ENCODE measurements around the gene LAMC3. TPM values are rescaled to one million over a fixed set of nuclear protein-coding genes. Genes with fewer than 3 reads are reported as not detected.

Gene LAMC3
- total and polyA plus RNA-seq, 4 donors = 14.4 to 24.1 (median 17.8) TPM

DNA sequence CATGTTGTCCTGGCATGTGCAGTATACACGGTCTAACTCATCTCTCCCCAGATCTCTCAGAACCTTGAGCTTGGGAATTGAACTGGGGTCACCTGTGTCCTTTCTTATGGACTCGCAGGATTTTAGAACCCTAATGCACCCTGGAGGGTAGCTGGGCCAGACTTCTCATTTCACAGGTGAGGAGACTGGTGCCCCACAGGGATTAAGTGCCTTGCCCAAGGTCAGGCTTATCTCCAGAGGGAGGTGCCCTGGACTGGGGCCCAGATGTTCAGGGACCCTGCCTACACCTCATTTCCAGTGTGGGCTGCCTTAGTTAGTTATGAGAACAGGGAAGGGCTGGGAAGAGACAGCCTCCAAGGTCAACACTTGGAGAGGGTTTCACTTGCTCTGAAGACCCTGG lies 112.4 kb downstream of the LAMC3 start:
- H3K27me3 ChIP-seq (ENCODE audit: control insufficient read depth, insufficient read depth, low read length) = no peaks in the 10 kb centered on the region
- H3K4me3 ChIP-seq (ENCODE audit: low read depth, low read length) = no peak overlapping the region
- peaks cover 36% of the 10 kb centered on the region for H3K36me3 ChIP-seq (ENCODE audit: control insufficient read depth, insufficient read depth, low read length)
- WGBS (ENCODE audit: insufficient coverage) = 93% methylated on average over 2 of the region's 2 CpGs
- H3K27ac ChIP-seq (ENCODE audit: low read depth, low read length) = no peak overlapping the region
- peaks cover 19% of the 10 kb centered on the region for H3K4me1 ChIP-seq (ENCODE audit: control insufficient read depth, insufficient read depth, low read length)
- no peak for DNase-seq (ENCODE audit: low read depth in 4 of 6, low spot score in 6 of 6)
- no peaks in the 10 kb centered on the region for H3K9me3 ChIP-seq (ENCODE audit: control insufficient read depth, insufficient read depth, low read length)

DNA sequence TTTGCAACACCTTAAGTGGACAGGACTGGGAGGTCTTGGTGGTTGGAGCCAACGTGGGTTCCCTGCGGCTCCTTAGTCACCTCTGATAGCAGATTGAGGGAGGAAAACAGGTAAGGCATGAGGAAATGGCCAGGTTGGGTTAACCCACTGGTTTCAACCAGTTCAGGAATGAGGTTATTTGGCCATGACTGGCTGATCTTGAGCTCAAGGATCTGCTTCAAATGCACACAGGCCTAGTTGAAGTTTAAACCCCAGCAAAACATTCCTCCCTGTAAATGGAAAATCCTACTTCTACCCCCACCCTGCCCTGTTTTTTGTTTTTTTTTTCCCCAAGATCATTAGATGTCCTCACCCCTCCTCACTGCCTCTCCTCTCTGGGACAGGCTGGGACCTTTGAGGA lies 113.2 kb downstream of the LAMC3 start:
- 97% methylated on average over 2 of the region's 2 CpGs for WGBS (ENCODE audit: insufficient coverage)
- Histone ChIP-seq H3K27ac (ENCODE audit: low read depth, low read length) (no peak overlapping the region), H3K9me3 (ENCODE audit: control insufficient read depth, insufficient read depth, low read length) (no peaks in the 10 kb centered on the region), H3K27me3 (ENCODE audit: control insufficient read depth, insufficient read depth, low read length) (no peaks in the 10 kb centered on the region), H3K36me3 (ENCODE audit: control insufficient read depth, insufficient read depth, low read length) (peaks cover 37% of the 10 kb centered on the region), H3K4me3 (ENCODE audit: low read depth, low read length) (no peak overlapping the region), H3K4me1 (ENCODE audit: control insufficient read depth, insufficient read depth, low read length) (peaks cover 19% of the 10 kb centered on the region)
- DNase-seq (ENCODE audit: low read depth in 4 of 6, low spot score in 6 of 6) = no peak

DNA sequence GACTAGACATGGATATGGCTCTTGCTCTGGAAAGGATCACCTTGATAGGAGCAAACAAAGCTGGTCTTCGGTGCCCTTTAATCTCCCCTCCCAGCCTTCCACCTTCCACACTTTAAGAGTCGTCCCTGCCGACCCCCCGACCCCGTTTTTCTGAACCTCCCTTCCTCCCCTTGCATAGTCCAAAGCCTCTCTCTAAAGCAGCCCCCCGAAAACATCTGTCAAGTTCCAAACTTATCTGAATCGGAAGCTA lies 116.0 kb downstream of the LAMC3 start:
- peaks cover 26% of the 10 kb centered on the region for H3K36me3 ChIP-seq (ENCODE audit: control insufficient read depth, insufficient read depth, low read length)
- WGBS (ENCODE audit: insufficient coverage) = 0% methylated on average over 7 of the region's 7 CpGs
- H3K4me3 ChIP-seq (ENCODE audit: low read depth, low read length) = peak overlapping the region; percentile 94
- no peak for DNase-seq (ENCODE audit: low read depth in 4 of 6, low spot score in 6 of 6)
- H3K27ac ChIP-seq (ENCODE audit: low read depth, low read length) = peak overlapping the region; percentile 85
- no peaks in the 10 kb centered on the region for H3K9me3 ChIP-seq (ENCODE audit: control insufficient read depth, insufficient read depth, low read length)
- no peaks in the 10 kb centered on the region for H3K27me3 ChIP-seq (ENCODE audit: control insufficient read depth, insufficient read depth, low read length)
- peaks cover 15% of the 10 kb centered on the region for H3K4me1 ChIP-seq (ENCODE audit: control insufficient read depth, insufficient read depth, low read length)

DNA sequence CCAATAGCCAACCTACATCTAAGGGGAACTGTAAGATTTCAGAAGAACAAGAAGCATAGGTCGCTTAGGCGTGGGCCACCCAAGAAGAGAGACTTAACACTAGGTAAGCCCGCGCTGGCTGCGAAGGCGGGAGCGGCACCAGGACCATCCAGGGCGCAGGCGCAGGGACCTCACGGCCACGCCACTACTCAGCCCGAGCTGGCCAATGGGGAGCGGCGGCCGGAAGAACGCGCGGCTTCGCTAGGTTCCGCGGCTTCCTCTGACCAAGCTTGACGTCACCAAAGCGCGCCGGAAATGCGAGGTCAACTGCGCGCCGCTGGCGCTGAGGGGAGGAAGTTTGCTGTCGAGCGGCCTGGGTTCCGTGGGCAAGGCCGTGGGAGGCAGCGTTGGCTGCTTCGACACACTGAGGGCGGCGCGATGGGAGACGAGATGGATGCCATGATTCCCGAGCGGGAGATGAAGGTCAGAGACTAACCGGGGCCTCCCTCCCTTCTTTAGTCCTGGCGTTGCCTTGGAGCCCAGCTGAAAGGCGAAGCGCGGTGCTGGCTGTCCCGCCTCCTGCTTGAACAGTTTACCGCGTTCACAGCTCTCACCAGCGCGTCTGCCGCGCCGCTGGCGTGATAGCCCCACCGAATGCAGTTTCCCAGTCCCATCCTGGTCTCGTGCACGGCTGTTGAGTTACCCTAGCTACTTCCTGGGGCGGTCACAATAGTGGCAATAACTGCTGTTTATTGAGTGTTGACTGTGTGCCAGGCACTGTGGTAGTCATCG lies 116.5 kb downstream of the LAMC3 start, which contains the start of gene NUP214:
TSS of gene NUP214 (plus strand) at position 299 of the 771 bp plus-strand sequence. CDS start at position 418, 119 bp downstream.
- 0% methylated on average over 60 of the region's 61 CpGs for WGBS (ENCODE audit: insufficient coverage)
- peaks cover 21% of the 10 kb centered on the region for H3K36me3 ChIP-seq (ENCODE audit: control insufficient read depth, insufficient read depth, low read length)

DNA sequence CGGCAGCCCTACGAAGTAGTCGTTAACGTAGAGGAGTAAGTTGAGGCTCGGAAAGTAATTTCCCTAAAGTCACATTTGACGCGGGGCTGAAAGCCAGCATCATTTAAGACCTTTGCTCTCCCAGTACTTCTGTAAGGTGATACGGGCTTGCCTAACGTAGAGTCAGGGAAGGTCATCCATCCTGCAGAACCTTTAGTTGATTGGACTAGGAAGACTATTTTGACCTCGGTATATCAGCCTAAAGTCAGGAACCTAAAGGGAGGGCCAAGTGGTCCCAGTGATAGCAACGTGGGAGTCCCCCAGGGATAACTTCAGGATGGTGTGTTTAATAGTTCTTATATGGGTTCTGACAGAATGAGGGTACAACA lies 117.1 kb downstream of the LAMC3 start:
- WGBS (ENCODE audit: insufficient coverage) = 1% methylated on average over 11 of the region's 11 CpGs
- Histone ChIP-seq H3K27me3 (ENCODE audit: control insufficient read depth, insufficient read depth, low read length) (no peaks in the 10 kb centered on the region), H3K4me3 (ENCODE audit: low read depth, low read length) (peak overlapping the region; percentile 94), H3K4me1 (ENCODE audit: control insufficient read depth, insufficient read depth, low read length) (peaks cover 15% of the 10 kb centered on the region), H3K27ac (ENCODE audit: low read depth, low read length) (peak overlapping the region; percentile 85), H3K9me3 (ENCODE audit: control insufficient read depth, insufficient read depth, low read length) (no peaks in the 10 kb centered on the region), H3K36me3 (ENCODE audit: control insufficient read depth, insufficient read depth, low read length) (peaks cover 18% of the 10 kb centered on the region)
- DNase-seq (ENCODE audit: low read depth in 4 of 6, low spot score in 6 of 6) = no peak

More for the DNA sequence above, 116.5 kb downstream of the LAMC3 start, which contains the start of gene NUP214:
- H3K4me3 ChIP-seq (ENCODE audit: low read depth, low read length) = peak within 1 kb of the TSS; percentile 94
- H3K27ac ChIP-seq (ENCODE audit: low read depth, low read length) = peak within 1 kb of the TSS; percentile 85
- H3K9me3 ChIP-seq (ENCODE audit: control insufficient read depth, insufficient read depth, low read length) = no peaks in the 10 kb centered on the region
- peak; percentile 97 to 100 (median 99) for DNase-seq (ENCODE audit: low read depth in 4 of 6, low spot score in 6 of 6)
- H3K4me1 ChIP-seq (ENCODE audit: control insufficient read depth, insufficient read depth, low read length) = peaks cover 15% of the 10 kb centered on the region
- no peaks in the 10 kb centered on the region for H3K27me3 ChIP-seq (ENCODE audit: control insufficient read depth, insufficient read depth, low read length)

DNA sequence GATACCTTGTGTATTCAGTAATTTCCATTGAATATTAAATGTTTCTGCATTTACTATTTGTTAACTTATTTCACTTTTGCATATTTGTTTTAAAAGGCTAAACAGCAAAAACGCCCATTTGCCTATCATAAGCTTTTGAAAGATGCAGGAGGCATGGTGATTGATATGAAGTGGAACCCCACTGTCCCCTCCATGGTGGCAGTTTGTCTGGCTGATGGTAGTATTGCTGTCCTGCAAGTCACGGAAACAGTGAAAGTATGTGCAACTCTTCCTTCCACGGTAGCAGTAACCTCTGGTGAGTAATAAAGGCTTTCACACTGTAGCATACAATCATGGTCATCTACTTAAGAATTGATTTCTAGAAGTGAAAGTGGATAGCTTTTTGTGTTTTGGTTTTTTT lies 120.2 kb downstream of the LAMC3 start:
- no peak for DNase-seq (ENCODE audit: low read depth in 4 of 6, low spot score in 6 of 6)
- H3K27ac ChIP-seq (ENCODE audit: low read depth, low read length) = no peak overlapping the region
- peaks cover 15% of the 10 kb centered on the region for H3K4me1 ChIP-seq (ENCODE audit: control insufficient read depth, insufficient read depth, low read length)
- H3K4me3 ChIP-seq (ENCODE audit: low read depth, low read length) = no peak overlapping the region
- no peaks in the 10 kb centered on the region for H3K27me3 ChIP-seq (ENCODE audit: control insufficient read depth, insufficient read depth, low read length)
- no CpG with 5 or more reads among the region's 3 CpGs for WGBS (ENCODE audit: insufficient coverage)
- H3K9me3 ChIP-seq (ENCODE audit: control insufficient read depth, insufficient read depth, low read length) = no peaks in the 10 kb centered on the region
- H3K36me3 ChIP-seq (ENCODE audit: control insufficient read depth, insufficient read depth, low read length) = peaks cover 38% of the 10 kb centered on the region

DNA sequence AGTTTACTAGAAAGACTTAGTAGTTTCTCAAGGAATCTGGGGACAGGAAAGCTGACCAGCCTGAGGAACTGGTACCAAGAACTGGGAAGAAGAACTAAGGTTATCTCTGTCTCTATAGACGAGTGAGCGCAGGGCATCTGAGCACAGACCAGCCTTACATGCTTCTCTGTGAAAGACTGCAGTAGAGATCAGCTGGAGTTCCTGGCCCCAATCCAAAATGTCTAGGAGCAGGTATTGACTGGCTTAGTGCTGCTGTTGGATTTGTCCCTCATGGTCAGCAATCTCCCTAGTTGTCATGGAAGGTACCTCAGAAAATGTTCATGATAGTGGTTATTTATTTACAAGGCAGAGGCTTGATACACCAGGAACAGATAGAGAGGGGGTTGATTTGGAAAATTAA lies 129.7 kb downstream of the LAMC3 start:
- H3K36me3 ChIP-seq (ENCODE audit: control insufficient read depth, insufficient read depth, low read length) = peaks cover 44% of the 10 kb centered on the region

DNA sequence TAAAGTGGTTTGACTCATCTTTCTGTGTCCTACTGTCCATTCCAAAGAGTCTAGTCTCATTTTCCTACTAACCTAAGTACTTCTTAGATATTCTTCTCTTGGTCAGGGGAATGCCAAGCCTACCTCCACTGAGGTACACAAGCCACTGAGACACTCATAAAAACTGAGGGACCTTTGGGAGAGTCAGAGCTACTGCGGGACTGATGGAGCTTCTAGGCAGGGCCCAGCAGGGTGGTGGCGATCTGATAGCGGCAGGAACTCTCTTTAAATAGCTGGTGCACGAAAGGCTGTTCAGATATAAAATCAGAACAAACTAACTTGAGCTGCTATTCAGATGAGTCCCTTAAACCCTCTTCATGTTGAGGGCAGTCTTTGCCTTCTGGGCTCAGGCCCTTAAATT lies 131.1 kb downstream of the LAMC3 start:
- H3K4me1 ChIP-seq (ENCODE audit: control insufficient read depth, insufficient read depth, low read length) = no peaks in the 10 kb centered on the region
- no peak for DNase-seq (ENCODE audit: low read depth in 4 of 6, low spot score in 6 of 6)
- H3K27ac ChIP-seq (ENCODE audit: low read depth, low read length) = no peak overlapping the region
- H3K36me3 ChIP-seq (ENCODE audit: control insufficient read depth, insufficient read depth, low read length) = peaks cover 39% of the 10 kb centered on the region
- no peaks in the 10 kb centered on the region for H3K27me3 ChIP-seq (ENCODE audit: control insufficient read depth, insufficient read depth, low read length)
- 100% methylated on average over 1 of the region's 4 CpGs for WGBS (ENCODE audit: insufficient coverage)
- H3K4me3 ChIP-seq (ENCODE audit: low read depth, low read length) = no peak overlapping the region
- no peaks in the 10 kb centered on the region for H3K9me3 ChIP-seq (ENCODE audit: control insufficient read depth, insufficient read depth, low read length)

More for the DNA sequence above, 129.7 kb downstream of the LAMC3 start:
- H3K27me3 ChIP-seq (ENCODE audit: control insufficient read depth, insufficient read depth, low read length) = no peaks in the 10 kb centered on the region
- no peaks in the 10 kb centered on the region for H3K4me1 ChIP-seq (ENCODE audit: control insufficient read depth, insufficient read depth, low read length)
- H3K9me3 ChIP-seq (ENCODE audit: control insufficient read depth, insufficient read depth, low read length) = no peaks in the 10 kb centered on the region
- WGBS (ENCODE audit: insufficient coverage) = 83% methylated on average over 2 of the region's 2 CpGs
- H3K27ac ChIP-seq (ENCODE audit: low read depth, low read length) = no peak overlapping the region
- DNase-seq (ENCODE audit: low read depth in 4 of 6, low spot score in 6 of 6) = no peak
- H3K4me3 ChIP-seq (ENCODE audit: low read depth, low read length) = no peak overlapping the region

DNA sequence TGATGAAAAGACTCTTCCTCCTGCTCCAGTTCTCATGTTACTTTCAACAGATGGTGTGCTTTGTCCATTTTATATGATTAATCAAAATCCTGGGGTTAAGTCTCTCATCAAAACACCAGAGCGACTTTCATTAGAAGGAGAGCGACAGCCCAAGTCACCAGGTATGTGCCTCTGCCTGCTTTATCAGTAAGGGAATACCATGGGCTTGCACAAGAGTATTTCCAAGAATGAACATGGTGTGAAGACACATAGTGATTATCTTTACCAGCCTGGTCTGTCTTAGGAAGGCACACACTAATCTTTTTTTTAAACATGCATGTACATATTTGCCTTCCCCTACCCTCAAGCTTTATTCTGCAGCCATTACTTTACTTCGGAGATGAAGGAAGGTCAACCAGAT lies 131.6 kb downstream of the LAMC3 start:
- WGBS (ENCODE audit: insufficient coverage) = no CpG with 5 or more reads among the region's 3 CpGs
- H3K27ac ChIP-seq (ENCODE audit: low read depth, low read length) = no peak overlapping the region
- no peaks in the 10 kb centered on the region for H3K4me1 ChIP-seq (ENCODE audit: control insufficient read depth, insufficient read depth, low read length)
- no peaks in the 10 kb centered on the region for H3K9me3 ChIP-seq (ENCODE audit: control insufficient read depth, insufficient read depth, low read length)
- H3K4me3 ChIP-seq (ENCODE audit: low read depth, low read length) = no peak overlapping the region
- H3K36me3 ChIP-seq (ENCODE audit: control insufficient read depth, insufficient read depth, low read length) = peaks cover 40% of the 10 kb centered on the region
- no peak for DNase-seq (ENCODE audit: low read depth in 4 of 6, low spot score in 6 of 6)
- no peaks in the 10 kb centered on the region for H3K27me3 ChIP-seq (ENCODE audit: control insufficient read depth, insufficient read depth, low read length)

DNA sequence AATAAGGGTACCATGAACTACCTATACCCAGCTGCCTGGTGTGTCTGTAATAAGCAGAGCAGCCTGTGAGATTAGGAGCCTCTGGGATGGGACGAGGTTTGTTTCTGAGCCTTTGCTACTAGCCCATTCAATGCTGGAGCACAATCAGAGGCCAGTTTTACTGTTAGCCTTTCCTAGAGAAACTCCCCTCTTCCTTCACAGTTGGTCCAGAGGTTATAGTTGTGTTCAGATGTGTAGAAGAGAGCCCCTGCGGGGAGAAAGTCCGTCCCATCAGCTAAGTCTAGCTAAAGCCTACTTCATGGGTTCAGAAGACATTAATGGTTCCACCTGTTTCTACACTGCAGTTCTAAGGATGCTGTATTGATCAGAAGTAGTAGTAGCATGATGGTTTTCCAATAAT lies 133.2 kb downstream of the LAMC3 start:
- Histone ChIP-seq H3K4me1 (ENCODE audit: control insufficient read depth, insufficient read depth, low read length) (no peaks in the 10 kb centered on the region), H3K9me3 (ENCODE audit: control insufficient read depth, insufficient read depth, low read length) (no peaks in the 10 kb centered on the region), H3K27me3 (ENCODE audit: control insufficient read depth, insufficient read depth, low read length) (no peaks in the 10 kb centered on the region), H3K27ac (ENCODE audit: low read depth, low read length) (no peak overlapping the region), H3K4me3 (ENCODE audit: low read depth, low read length) (no peak overlapping the region), H3K36me3 (ENCODE audit: control insufficient read depth, insufficient read depth, low read length) (peaks cover 44% of the 10 kb centered on the region)
- 88% methylated on average over 3 of the region's 3 CpGs for WGBS (ENCODE audit: insufficient coverage)
- no peak for DNase-seq (ENCODE audit: low read depth in 4 of 6, low spot score in 6 of 6)
